Tibial nerve (tissue), 4 donors: Measurements from ENCODE around the gene NHERF1. TPM values are rescaled to one million over a fixed set of nuclear protein-coding genes. Genes with fewer than 3 reads are reported as not detected.
A peak's percentile ranks its signal among the peaks of the same experiment; 100 is the strongest.

Experiments used
- DNase-seq, 2 donors: peaks; one replicate each; pipeline ENCODE4 v3.0.0-alpha.2; 2019; ENCODE audit warnings: low spot score in 2 of 2
- H3K27ac ChIP-seq, 4 donors: fragments of 200-600 bp; sonication (generic) in 3 of 4; one replicate each; pipeline ENCODE4 v1.5.1; 2017 to 2019; ENCODE audit warnings: mild to moderate bottlenecking in 1 of 4
- H3K27me3 ChIP-seq, 2 donors: fragments of 200-600 bp; sonication (generic) in 1 of 2; one replicate each; pipeline versions ENCODE4 v1.5.1 to v1.6.0; 2017 to 2019
- H3K36me3 ChIP-seq, 3 donors: fragments of 200-600 bp; sonication (generic); one replicate each; pipeline ENCODE4 v1.5.1; 2018 to 2019
- H3K4me1 ChIP-seq, 4 donors: fragments of 200-600 bp; sonication (generic) in 3 of 4; one replicate each; pipeline ENCODE4 v1.5.1; 2017 to 2019
- H3K4me3 ChIP-seq, 4 donors: fragments of 200-600 bp; sonication (generic) in 3 of 4; one replicate each; pipeline ENCODE4 v1.5.1; 2017 to 2019; ENCODE audit warnings: mild to moderate bottlenecking in 1 of 4, moderate library complexity in 1 of 4
- H3K9me3 ChIP-seq, 4 donors: fragments of 200-600 bp; sonication (generic) in 3 of 4; one replicate each; pipeline ENCODE4 v1.5.1; 2017 to 2019
- CTCF ChIP-seq, 5 experiments: fragments of 200-600 bp in 3 of 5; fragments of 450-650 bp in 2 of 5; sonication (generic) in 3 of 5; IDR thresholded peaks; one replicate each; pipeline ENCODE4 v1.5.1; 2016 to 2019; ENCODE audit warnings: antibody characterized with exemption in 5 of 5, mild to moderate bottlenecking in 3 of 5, moderate library complexity in 2 of 5
- EP300 ChIP-seq, 2 donors: sonication (generic); formaldehyde crosslinking; IDR thresholded peaks; one replicate each; pipeline ENCODE4 v1.6.1; 2017; ENCODE audit warnings: antibody characterized with exemption in 2 of 2, mild to moderate bottlenecking in 1 of 2
- POLR2A ChIP-seq, 2 donors: fragments of 450-650 bp; IDR thresholded peaks; one replicate each; pipeline ENCODE4 v1.6.1; 2017; ENCODE audit warnings: antibody characterized with exemption in 2 of 2, mild to moderate bottlenecking in 2 of 2, moderate library complexity in 2 of 2
- WGBS, 2 donors: methylation state at CpG; one replicate each; pipeline ENCODE4 v1.1.5; 2018; 5-methylcytosine and 5-hydroxymethylcytosine counted together
- total RNA-seq, 4 donors: library from RNA; depleted of rRNA; stranded (reverse); fragments of >200 nt; gene quantifications; one replicate each; pipeline ENCODE4 v1.1.0, GENCODE V29; 2016

NHERF1 gene
- total RNA-seq, 4 donors from 2014 or later, result 42.2 to 55.2 (median 53.0) TPM

- Histone ChIP-seq H3K9me3 (no peaks in the 10 kb centered on the region), H3K36me3 (no peaks in the 10 kb centered on the region), H3K4me1 (peaks cover 0 to 56% (median 33%) of the 10 kb centered on the region in 4 donors), H3K4me3 (no peak overlapping the region), H3K27me3 (peaks cover 0 to 68% of the 10 kb centered on the region in 2 donors), H3K27ac (no peak overlapping the region)
- 71 to 80% methylated on average over 15 to 17 of the region's 17 CpGs for WGBS, 2 donors
- no peak for DNase-seq
- TF ChIP-seq EP300 (IDR thresholded peaks at IDR 0.05) (no peak), POLR2A (IDR thresholded peaks at IDR 0.05) (no peak), CTCF (IDR thresholded peaks at IDR 0.05) (no peak)
These were observed 7.6 kb upstream of the NHERF1 start for GRCh38 chr17:74740641-74741387.

- H3K9me3 ChIP-seq, result no peaks in the 10 kb centered on the region
- DNase-seq, result no peak
- peaks cover 0 to 49% (median 32%) of the 10 kb centered on the region in 4 donors for H3K4me1 ChIP-seq
These were observed 6.3 kb upstream of the NHERF1 start for GRCh38 chr17:74742153-74742515.

DNA sequence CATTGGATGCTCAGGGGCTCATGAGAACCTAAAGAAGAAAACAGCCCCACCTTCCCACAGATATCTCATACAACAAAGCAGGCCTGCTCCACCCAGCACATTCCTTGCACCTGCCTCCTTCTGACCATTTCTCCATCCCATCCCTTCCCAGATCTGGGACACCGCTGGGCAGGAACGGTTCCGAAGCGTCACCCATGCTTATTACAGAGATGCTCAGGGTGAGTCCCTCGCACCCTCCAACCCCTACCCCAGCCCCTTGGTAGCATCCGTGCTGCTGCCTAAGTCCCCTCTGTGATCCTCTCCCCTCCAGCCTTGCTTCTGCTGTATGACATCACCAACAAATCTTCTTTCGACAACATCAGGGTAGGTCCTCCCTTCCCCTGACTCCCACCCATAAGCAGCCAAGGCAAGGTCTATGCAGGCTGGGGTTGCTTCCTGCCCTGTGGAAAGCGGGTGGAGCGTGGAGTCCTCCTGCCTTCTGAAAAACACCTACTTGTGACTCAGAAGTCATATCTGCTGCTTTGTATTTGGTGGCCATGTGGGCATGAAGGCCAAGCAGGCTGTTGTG, 5.4 kb upstream of the NHERF1 start:
- peaks cover 0 to 46% (median 32%) of the 10 kb centered on the region in 4 donors for H3K4me1 ChIP-seq
- 89 to 94% methylated on average over 9 of the region's 9 CpGs for WGBS, 2 donors
- peak overlapping the region in 1 of 4 donors; percentile 25 for H3K27ac ChIP-seq
- no peaks in the 10 kb centered on the region for H3K9me3 ChIP-seq
- TF ChIP-seq EP300 (IDR thresholded peaks at IDR 0.05) (no peak), POLR2A (IDR thresholded peaks at IDR 0.05) (no peak), CTCF (IDR thresholded peaks at IDR 0.05) (no peak)
- DNase-seq, result no peak
- peaks cover 0 to 46% of the 10 kb centered on the region in 2 donors for H3K27me3 ChIP-seq
- no peaks in the 10 kb centered on the region for H3K36me3 ChIP-seq
- H3K4me3 ChIP-seq, result no peak overlapping the region

More at GRCh38 chr17:74742153-74742515, 6.3 kb upstream of the NHERF1 start:
- peak overlapping the region in 1 of 4 donors; percentile 25 for H3K27ac ChIP-seq
- no peak overlapping the region for H3K4me3 ChIP-seq
- H3K27me3 ChIP-seq, result peaks cover 0 to 55% of the 10 kb centered on the region in 2 donors
- 35 to 36% methylated on average over 3 to 4 of the region's 4 CpGs for WGBS, 2 donors
- TF ChIP-seq POLR2A (IDR thresholded peaks at IDR 0.05), result no peak
- no peak for TF ChIP-seq EP300 (IDR thresholded peaks at IDR 0.05)
- no peak for TF ChIP-seq CTCF (IDR thresholded peaks at IDR 0.05)
- no peaks in the 10 kb centered on the region for H3K36me3 ChIP-seq

DNA sequence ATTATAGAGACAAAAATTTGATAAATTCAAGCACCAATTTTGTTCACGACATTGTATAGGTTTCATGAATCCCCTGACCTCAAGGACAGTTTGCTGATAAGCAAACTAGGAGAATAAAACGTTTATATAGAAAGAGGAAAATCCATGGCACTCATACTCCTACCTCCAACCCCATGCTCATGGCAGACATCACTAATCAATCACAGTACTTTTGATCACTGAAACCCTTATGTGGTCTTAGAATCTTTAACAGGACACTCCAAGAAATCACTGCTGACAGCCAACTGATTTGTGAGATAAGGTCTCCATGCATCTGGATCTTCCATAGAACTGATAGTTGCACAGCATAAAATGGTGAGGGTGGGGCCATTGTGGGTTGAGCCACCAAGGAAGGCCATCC, 4.7 kb upstream of the NHERF1 start:
- no peak for DNase-seq
- Histone ChIP-seq H3K36me3 (no peaks in the 10 kb centered on the region), H3K27me3 (peaks cover 0 to 39% of the 10 kb centered on the region in 2 donors), H3K4me3 (no peak overlapping the region), H3K27ac (no peak overlapping the region), H3K9me3 (no peaks in the 10 kb centered on the region), H3K4me1 (peaks cover 0 to 39% (median 28%) of the 10 kb centered on the region in 4 donors)
- no peak for TF ChIP-seq POLR2A (IDR thresholded peaks at IDR 0.05)
- 77 to 88% methylated on average over 2 of the region's 2 CpGs for WGBS, 2 donors

GRCh38 chr17:74744349-74744713, 4.1 kb upstream of the NHERF1 start:
- peaks cover 0 to 33% of the 10 kb centered on the region in 2 donors for H3K27me3 ChIP-seq
- WGBS, 2 donors, result 54 to 69% methylated on average over 2 of the region's 2 CpGs
- H3K4me1 ChIP-seq, result peaks cover 0 to 36% (median 28%) of the 10 kb centered on the region in 4 donors
- H3K9me3 ChIP-seq, result no peaks in the 10 kb centered on the region
- H3K36me3 ChIP-seq, result no peaks in the 10 kb centered on the region
- H3K4me3 ChIP-seq, result no peak overlapping the region
- DNase-seq, result no peak
- TF ChIP-seq CTCF (IDR thresholded peaks at IDR 0.05) (no peak), EP300 (IDR thresholded peaks at IDR 0.05) (no peak), POLR2A (IDR thresholded peaks at IDR 0.05) (no peak)
- peak overlapping the region in 2 of 4 donors; percentile 63 to 75 for H3K27ac ChIP-seq
